Measurements from ENCODE around the gene DFFB. TPM values are rescaled to one million over a fixed set of nuclear protein-coding genes. Genes with fewer than 3 reads are reported as not detected.

The DFFB gene
- total and polyA plus RNA-seq, 9 of the 15 experiments (the other 6 are each of a cell fraction or from before 2014, with no cell fraction given), result 2.3 to 15.8 (median 11.5) TPM

DNA sequence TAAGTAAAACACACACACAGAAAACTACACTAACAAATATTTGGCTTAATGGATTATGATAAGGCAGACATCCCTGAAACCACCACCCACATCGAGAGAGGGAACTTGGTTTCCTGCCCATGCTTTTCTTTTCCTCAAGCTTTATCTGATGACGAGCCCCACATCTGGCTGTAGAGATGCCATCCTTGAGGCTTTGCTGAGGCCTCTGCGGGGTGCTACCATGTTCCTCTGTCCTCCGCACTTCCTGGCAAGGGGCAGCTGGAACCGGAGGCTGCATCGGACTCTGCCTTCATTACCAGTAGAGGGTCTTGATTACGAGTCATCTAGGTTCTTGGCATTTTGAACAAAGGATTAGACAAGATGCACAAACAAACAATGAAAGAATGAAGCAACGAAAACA is 64.5 kb downstream of the DFFB start:
- Histone ChIP-seq H3K27ac (ENCODE audit: extremely low read depth, low read depth, low read length) (no peak overlapping the region), H3K27me3 (ENCODE audit: control insufficient read depth in 2 of 2, insufficient read depth in 2 of 2, low read length in 2 of 2) (peaks cover 15 to 51% of the 10 kb centered on the region in 2 experiments; a peak in 4 of 5 replicates), H2AFZ (ENCODE audit: low read depth, low read length) (no peak overlapping the region), H3K36me3 (ENCODE audit: control insufficient read depth, insufficient read depth, low read length) (no peaks in the 10 kb centered on the region), H4K20me1 (replicated peaks; ENCODE audit: control insufficient read depth, insufficient read depth, low read length) (no peaks in the 10 kb centered on the region), H3K79me2 (ENCODE audit: control insufficient read depth, insufficient read depth, low read length) (no peaks in the 10 kb centered on the region), H3K9ac (ENCODE audit: insufficient read depth in 1 of 2, low read depth in 2 of 2, low read length in 2 of 2) (no peak overlapping the region), H3K4me1 (replicated peaks in 1 of 2; ENCODE audit: control insufficient read depth in 2 of 2, insufficient read depth in 2 of 2, low read length in 2 of 2) (no peaks in the 10 kb centered on the region; a peak in 1 of 5 replicates), H3K9me3 (replicated peaks; ENCODE audit: control insufficient read depth, insufficient read depth, low read depth, low read length) (peaks cover 2% of the 10 kb centered on the region; the same call in 1 of the 2 replicates), H3K9me1 (ENCODE audit: control insufficient read depth, insufficient read depth, low read length) (no peaks in the 10 kb centered on the region), H3K4me2 (ENCODE audit: insufficient read depth, low read length) (0 out of 2 replicates have a peak overlapping the region, but pooled peaks have one; percentile 5), H3K4me3 (no peak overlapping the region)
- no peak for FAIRE-seq
- no peak for DNase-seq (ENCODE audit: extremely low read depth in 1 of 4, low spot score in 3 of 4)
- in situ Hi-C loops (cut with MboI) (no loop called here), intact Hi-C loops (cut with micrococcal nuclease) (no loop called here)
- TF ChIP-seq BRD4 (IDR thresholded peaks at IDR 0.05) (no peak), FOXP1 (CRISPR knock-in tag; IDR thresholded peaks at IDR 0.05) (no peak), ZC3H8 (IDR thresholded peaks at IDR 0.05) (no peak), ZNF217 (CRISPR knock-in tag; IDR thresholded peaks at IDR 0.05) (no peak), ZNF75A (CRISPR knock-in tag; IDR thresholded peaks at IDR 0.05) (no peak), ZKSCAN1 (IDR thresholded peaks at IDR 0.05; ENCODE audit: low read depth, low read length) (no peak), ASH1L (IDR thresholded peaks at IDR 0.05; ENCODE audit: borderline replicate concordance, low read depth, partially characterized antibody) (no peak), NONO (IDR thresholded peaks at IDR 0.05; ENCODE audit: low read depth in 2 of 2, low read length in 1 of 2) (no peak), ZNF239 (CRISPR knock-in tag; IDR thresholded peaks at IDR 0.05) (no peak), RAD51 (IDR thresholded peaks at IDR 0.05; ENCODE audit: borderline replicate concordance, low read depth) (no peak), ZNF445 (CRISPR knock-in tag; IDR thresholded peaks at IDR 0.05; ENCODE audit: low read depth) (no peak)
- TF ChIP-seq, protein P1, sequence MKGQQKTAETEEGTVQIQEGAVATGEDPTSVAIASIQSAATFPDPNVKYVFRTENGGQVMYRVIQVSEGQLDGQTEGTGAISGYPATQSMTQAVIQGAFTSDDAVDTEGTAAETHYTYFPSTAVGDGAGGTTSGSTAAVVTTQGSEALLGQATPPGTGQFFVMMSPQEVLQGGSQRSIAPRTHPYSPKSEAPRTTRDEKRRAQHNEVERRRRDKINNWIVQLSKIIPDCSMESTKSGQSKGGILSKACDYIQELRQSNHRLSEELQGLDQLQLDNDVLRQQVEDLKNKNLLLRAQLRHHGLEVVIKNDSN (CRISPR knock-in tag; IDR thresholded peaks at IDR 0.05), result no peak
- TF ChIP-seq, protein P2, sequence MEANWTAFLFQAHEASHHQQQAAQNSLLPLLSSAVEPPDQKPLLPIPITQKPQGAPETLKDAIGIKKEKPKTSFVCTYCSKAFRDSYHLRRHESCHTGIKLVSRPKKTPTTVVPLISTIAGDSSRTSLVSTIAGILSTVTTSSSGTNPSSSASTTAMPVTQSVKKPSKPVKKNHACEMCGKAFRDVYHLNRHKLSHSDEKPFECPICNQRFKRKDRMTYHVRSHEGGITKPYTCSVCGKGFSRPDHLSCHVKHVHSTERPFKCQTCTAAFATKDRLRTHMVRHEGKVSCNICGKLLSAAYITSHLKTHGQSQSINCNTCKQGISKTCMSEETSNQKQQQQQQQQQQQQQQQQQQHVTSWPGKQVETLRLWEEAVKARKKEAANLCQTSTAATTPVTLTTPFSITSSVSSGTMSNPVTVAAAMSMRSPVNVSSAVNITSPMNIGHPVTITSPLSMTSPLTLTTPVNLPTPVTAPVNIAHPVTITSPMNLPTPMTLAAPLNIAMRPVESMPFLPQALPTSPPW (CRISPR knock-in tag; IDR thresholded peaks at IDR 0.05), result no peak
- TF ChIP-seq, protein P3, sequence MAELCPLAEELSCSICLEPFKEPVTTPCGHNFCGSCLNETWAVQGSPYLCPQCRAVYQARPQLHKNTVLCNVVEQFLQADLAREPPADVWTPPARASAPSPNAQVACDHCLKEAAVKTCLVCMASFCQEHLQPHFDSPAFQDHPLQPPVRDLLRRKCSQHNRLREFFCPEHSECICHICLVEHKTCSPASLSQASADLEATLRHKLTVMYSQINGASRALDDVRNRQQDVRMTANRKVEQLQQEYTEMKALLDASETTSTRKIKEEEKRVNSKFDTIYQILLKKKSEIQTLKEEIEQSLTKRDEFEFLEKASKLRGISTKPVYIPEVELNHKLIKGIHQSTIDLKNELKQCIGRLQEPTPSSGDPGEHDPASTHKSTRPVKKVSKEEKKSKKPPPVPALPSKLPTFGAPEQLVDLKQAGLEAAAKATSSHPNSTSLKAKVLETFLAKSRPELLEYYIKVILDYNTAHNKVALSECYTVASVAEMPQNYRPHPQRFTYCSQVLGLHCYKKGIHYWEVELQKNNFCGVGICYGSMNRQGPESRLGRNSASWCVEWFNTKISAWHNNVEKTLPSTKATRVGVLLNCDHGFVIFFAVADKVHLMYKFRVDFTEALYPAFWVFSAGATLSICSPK (IDR thresholded peaks at IDR 0.05; ENCODE audit: borderline replicate concordance), result no peak
- no peak for ATAC-seq
- 10% methylated on average over 8 of the region's 8 CpGs for WGBS (ENCODE audit: insufficient coverage, low coverage, missing lambda C conversion rate)
- no TSS peak for BruUV-seq (replicated peaks)
- POLR2A ChIA-PET, result interaction anchor here (0.6 to 1.2 kb wide), 3 partner anchors 128 to 951 kb away, joined by 3 to 4 read pairs (median 3); no protein-coding TSS in a partner anchor
- CTCF ChIA-PET (ENCODE audit: low intra/inter-chr PET ratio), result no interaction called here

Measured in K562 (cell line).